Transverse colon (tissue), 4 donors: ENCODE data around the gene CHD8.

ENCODE experiments used
- CTCF ChIP-seq, 5 experiments: fragments of 200-600 bp in 3 of 5; fragments of 450-650 bp in 2 of 5; sonication (generic) in 3 of 5; IDR thresholded peaks; 1 replicate in 2 of 5; 2 replicates in 3 of 5; pipeline ENCODE4 v1.5.1; 2016 to 2017; ENCODE audit warnings: antibody characterized with exemption in 5 of 5, inconsistent platforms in 3 of 5, mild to moderate bottlenecking in 2 of 5, moderate library complexity in 1 of 5
- EP300 ChIP-seq: sonication (generic); formaldehyde crosslinking; IDR thresholded peaks from one replicate; pipeline ENCODE4 v1.6.1; 2017; ENCODE audit warnings: antibody characterized with exemption, low read depth
- POLR2A ChIP-seq: fragments of 450-650 bp; IDR thresholded peaks from one replicate; pipeline ENCODE4 v1.6.1; 2016; ENCODE audit warnings: antibody characterized with exemption, mild to moderate bottlenecking, moderate library complexity
- POLR2AphosphoS5 ChIP-seq, 3 donors: sonication (generic); formaldehyde crosslinking; IDR thresholded peaks; one replicate each; pipeline ENCODE4 v1.6.1; 2016; ENCODE audit warnings: antibody characterized with exemption in 3 of 3

- TF ChIP-seq CTCF (IDR thresholded peaks at IDR 0.05) (no peak), POLR2A (no peak), POLR2AphosphoS5 (IDR thresholded peaks at IDR 0.05) (no peak), EP300 (no peak)
Observed at GRCh38 chr14:21367582-21368144, 88.3 kb downstream of the CHD8 start.
